HG03558 (cell line): Measurements from ENCODE around the gene BST1.
"Not testable (repeated sequence)": the region's sequence is repeated elsewhere in the genome, so short reads cannot be mapped to it uniquely, and the experiment has no call there.

Experiments
- ATAC-seq: cut with Tn5 transposase; IDR thresholded peaks from one replicate; pipeline ENCODE4 v1.9.1; 2021; ENCODE audit warnings: moderate number of reproducible peaks; ENCODE audit not compliant: unreplicated experiment; ENCODE audit errors: extremely low read depth

The BST1 gene

GRCh38 chr4:15706646-15707362 lies 3.9 kb downstream of the BST1 start:
- ATAC-seq, result no peak

DNA sequence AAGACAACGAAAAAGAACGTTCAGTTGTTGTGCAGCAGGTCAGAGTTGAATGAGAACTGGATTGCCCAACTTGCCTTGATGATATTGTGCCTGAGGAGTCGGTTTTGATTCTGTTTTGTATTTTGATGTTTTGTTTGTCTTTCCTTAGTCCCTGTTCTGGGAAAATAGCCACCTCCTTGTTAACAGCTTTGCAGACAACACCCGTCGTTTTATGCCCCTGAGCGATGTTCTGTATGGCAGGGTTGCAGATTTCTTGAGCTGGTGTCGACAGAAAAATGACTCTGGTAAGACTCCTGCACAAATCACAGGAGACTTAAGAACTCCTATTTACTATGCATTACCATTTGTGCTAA lies 4.5 kb downstream of the BST1 start:
- ATAC-seq, result no peak

GRCh38 chr4:15711762-15712161 lies 8.9 kb downstream of the BST1 start:
- ATAC-seq, result no peak

DNA sequence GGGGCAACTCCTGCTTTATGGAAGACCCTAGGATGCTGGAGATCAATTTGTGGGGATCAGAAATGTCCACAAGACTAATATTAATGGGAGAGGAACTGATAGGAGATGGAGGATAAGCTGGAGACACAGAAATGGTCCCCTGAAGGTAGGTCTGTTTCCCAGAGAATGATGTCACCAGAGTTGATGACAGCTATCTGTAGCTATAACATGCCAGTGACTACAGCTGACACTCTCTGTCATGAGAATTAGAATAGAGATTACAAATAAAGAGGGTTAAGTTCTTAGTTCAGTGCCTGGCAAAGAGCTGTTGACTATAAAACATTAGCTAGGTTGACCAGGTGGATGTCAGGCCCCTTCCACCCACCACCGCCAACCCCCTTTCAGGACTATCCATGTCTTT lies 9.3 kb downstream of the BST1 start:
- no peak for ATAC-seq

DNA sequence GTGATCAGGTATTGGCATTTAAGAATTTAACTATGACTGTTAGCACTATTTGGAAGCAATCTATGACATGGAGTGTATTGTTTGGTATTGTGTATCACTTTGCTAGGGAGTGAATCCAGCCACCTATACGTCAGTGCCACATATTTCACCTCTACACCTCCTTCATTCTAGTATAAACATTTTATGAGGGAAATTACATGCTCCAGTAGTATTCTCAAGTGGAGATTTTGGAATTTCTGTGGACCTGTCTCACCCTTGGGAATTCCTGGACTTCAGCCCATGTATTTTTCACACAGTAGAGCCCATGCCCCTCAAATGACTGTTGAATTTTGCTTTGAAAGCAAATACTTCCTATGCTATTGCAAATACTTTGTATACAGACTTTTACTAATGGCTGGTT lies 11.3 kb downstream of the BST1 start:
- ATAC-seq, result no peak

- ATAC-seq, result no peak
These were observed 12.0 kb downstream of the BST1 start for GRCh38 chr4:15714646-15715435.

DNA sequence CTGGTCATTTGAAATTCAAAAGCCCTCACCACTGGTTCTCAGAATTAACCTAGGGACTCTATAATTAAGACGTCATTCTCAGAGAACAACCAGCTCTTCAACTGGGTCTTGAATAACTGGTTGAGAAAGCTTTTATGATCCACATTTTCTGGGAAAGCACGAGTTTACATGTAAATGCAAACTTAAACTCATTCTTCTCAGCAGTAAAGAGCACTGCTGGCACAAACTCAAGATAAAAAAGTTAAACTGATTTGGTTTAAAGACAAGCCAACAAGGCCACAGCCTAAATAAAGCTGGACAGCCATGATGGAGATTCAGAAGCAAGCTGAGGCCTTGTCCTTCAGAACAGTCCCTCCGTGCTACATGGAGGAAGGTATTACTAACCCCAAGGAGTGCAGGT lies 13.2 kb downstream of the BST1 start:
- no peak for ATAC-seq

GRCh38 chr4:15717086-15717485 lies 14.2 kb downstream of the BST1 start:
- no peak for ATAC-seq

DNA sequence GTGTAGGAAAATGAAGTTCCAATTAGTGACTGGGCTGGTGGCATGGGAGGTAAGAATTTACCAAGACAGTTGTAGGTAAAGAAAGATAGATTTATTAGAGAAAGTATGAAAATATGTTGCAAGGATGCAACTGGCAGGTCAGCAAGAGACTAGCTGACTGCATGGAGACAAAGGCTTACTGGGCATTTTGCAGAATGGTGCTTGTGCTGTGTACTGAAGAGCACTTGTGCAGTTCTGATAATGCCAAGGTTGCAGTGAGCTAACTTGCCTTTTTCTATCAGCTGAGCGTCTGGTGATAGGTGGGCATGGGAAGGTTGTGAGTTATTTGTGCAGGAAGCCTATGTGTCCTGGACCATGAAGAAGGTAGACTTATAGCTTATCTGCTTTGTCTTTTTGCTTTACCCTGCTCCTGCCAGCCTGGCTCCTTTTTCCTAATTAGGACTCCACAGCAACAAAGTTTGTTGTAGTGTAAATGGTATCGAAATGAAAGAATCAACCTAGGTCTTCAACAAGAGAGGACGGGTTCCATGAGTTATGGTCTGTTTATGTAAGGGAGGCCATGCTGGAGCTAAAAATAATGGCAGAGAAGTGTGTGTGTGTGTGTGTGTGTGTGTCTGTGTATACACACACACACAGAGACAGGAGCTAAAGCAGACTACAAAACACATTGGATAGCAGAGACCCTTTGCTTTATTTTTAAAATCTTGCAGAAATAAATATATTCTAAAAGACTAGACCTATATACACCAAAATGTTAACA lies 15.0 kb downstream of the BST1 start:
- ATAC-seq, result no peak

DNA sequence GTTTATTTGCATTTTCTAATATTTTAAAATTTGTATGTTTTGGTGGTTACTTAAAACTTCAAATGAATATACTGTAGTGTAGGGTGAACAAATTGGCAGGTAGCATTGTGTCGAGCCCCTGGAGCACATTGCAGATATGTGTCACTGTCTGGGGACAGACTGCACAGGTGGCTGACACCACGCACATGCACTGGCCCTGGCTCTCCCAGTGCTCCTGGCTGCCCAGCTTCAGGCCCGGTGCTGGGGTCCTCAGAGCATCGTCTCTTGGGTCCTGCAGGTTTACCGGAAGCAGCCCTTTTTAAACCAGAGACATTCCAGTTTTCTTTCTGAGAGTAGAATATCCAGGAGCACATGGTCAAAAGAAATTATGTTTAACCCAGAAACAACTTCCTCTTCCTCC lies 15.6 kb downstream of the BST1 start:
- ATAC-seq, result no peak

DNA sequence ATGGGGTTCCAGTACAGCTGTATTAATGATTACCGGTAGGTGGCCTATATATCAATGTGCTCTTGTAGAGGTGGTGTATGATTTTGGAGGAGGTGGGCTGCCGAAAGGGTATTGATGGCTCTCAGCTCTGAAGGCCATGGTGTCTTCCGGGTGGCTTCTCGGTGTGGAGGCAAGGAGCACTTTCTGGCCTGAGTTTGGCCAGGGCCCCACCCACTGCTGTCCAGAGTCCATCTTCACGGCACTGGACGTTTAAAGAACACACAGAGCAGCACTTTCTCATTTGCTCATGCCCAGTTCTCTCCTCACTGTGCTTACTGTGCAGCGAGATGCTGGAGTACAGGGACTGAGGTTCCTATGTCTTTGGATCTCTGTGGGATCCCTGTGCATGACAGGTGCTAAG lies 16.1 kb downstream of the BST1 start:
- ATAC-seq, result no peak

DNA sequence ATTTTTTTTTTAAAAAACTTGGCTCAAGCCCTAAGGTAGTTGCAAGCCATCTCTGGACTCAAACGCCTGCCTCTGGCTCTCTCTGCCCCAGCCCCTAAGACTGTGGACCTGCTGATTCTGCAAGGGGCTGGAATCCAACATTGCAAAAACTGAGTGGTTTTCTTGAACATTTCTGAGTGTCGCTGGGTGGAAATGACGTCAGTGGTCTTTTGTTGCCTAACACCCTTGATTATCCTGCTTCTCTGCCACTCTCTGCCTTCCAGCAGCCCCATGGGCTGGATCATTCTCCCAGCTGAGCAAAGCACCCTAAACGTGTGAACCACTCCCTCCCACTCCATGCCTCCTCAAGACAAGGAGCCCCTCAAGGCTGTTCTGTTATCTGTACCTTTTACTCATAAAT lies 16.6 kb downstream of the BST1 start:
- ATAC-seq, result no peak

DNA sequence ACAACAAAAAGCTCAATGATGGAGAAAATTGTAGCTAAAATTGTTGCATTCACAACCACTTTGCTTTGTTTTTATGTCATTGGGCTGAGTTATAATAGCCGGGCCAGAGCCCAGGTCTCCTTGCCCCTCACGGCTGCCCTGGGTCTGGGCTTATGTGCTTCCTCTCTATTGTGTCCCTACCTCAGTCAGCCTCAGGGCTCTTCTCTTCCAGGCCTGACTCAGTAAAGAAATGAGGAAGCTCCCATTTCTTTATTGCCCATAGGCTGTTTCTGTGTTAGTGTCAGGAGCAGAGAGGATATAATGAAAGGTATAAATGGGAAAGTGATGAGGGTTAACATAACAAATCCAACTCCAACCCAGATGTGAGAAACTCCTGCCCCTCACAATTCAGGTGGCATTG lies 18.0 kb downstream of the BST1 start:
- ATAC-seq, result no peak

GRCh38 chr4:15725608-15726007 lies 22.7 kb downstream of the BST1 start:
- no peak for ATAC-seq

DNA sequence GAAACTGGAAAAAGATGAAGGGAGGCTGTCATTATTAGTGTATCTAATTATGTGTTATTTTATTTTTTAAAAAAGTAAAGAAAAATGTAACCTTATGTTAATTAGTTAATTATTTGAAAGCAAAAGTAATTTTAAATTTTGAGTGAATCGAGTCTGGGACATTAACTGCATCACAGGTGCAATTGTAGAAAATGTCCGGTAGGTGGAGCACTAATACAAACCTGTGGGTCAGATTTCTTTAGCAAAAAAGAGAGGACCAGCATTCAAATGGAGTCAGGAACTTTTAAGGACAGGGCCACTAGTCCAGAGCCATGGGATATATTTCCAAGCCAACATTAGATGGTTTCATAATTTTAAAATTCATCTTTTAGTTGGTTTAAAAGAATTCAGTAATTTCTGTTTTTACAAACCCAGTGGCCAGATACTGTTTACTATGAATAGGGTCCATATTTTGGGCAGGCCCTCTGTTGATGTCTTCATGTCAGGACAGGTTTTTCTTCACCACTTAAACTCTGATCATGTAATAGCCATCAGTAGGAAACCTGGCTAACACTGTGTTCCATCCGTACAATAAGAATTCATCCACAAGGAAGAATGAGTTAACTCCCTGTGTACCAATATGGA lies 27.2 kb downstream of the BST1 start:
- ATAC-seq, result no peak

DNA sequence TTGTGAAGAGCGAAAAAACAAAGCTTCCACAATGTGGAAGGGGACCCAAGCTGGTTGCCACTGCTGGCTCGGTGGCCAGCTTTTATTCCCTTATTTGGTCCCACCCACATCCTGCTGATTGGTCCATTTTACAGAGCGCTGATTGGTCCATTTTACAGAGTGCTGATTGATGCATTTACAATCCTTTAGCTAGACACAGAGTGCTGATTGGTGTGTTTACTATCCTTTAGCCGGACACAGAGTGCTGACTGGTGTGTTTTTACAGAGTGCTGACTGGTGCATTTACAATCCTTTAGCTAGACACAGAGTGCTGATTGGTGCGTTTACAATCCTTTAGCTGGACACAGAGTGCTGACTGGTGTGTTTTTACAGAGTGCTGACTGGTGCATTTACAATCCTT lies 30.2 kb downstream of the BST1 start:
- ATAC-seq, result not testable (repeated sequence)

DNA sequence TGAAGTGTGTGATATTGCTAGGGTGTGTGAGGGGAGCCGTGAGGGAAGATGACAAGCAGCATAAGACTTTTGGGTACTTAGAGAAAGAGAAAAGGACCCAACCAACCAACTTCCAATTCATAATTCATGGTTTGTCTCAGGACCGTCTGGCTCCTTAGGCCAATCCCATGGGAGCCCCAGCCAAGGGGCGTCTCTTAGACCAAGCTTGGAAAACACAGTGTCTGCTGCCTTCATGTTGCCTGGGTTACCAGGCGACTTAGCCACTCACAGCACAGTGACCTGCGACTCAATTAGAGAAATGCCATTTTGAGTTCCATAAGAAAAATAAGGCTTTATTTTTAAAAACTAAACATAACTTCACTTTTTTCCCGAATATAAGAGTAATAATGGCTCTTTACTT lies 32.7 kb downstream of the BST1 start:
- ATAC-seq, result no peak

GRCh38 chr4:15736514-15737050 lies 33.7 kb downstream of the BST1 start:
- no peak for ATAC-seq

DNA sequence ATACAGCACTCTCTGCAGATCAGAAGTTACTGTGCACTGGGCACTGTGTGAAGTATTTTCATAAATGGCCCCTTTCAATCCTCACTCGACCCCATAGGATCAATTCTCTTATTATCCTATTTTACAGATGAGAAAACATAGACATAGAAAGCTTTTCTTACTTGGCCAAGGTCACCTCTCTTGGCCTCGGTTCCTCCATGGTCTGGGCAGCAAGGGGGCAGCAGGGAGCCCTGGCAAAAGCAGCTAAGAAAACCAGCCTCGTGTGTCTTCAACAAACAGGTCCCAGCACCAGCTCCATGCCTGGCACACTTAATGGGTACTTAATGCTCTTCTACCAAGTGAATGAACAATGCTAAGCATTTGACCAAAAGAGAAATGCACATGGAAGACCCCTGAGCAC lies 34.4 kb downstream of the BST1 start:
- no peak for ATAC-seq

GRCh38 chr4:15738877-15739276 lies 36.0 kb downstream of the BST1 start:
- no peak for ATAC-seq
